DMS114 treated with DMSO at 0.1 percent for 48 hours (cell line): ENCODE measurements around the gene NAA16.
"Not testable (repeated sequence)": the region's sequence is repeated elsewhere in the genome, so short reads cannot be mapped to it uniquely, and the experiment has no call there.

ENCODE experiments used
- DNase-seq: peaks from one replicate; lab custom pipeline; 2025; ENCODE audit not compliant: unreplicated experiment; lab: John Stamatoyannopoulos, UW

NAA16 gene

GRCh38 chr13:41352935-41353840, 42.1 kb downstream of the NAA16 start:
- DNase-seq: peak; percentile 36

- DNase-seq: no peak
Measured at GRCh38 chr13:41354416-41354815, 43.3 kb downstream of the NAA16 start.

- DNase-seq: not testable (repeated sequence)
Measured at GRCh38 chr13:41356385-41356648, 45.2 kb downstream of the NAA16 start.

- DNase-seq: no peak
Measured at GRCh38 chr13:41356786-41357185, 45.7 kb downstream of the NAA16 start.

- no peak for DNase-seq
Measured at GRCh38 chr13:41361491-41361890, 50.4 kb downstream of the NAA16 start.

- DNase-seq: no peak
Measured at GRCh38 chr13:41364043-41364442, 53.0 kb downstream of the NAA16 start.

GRCh38 chr13:41365631-41366030, 54.6 kb downstream of the NAA16 start:
- no peak for DNase-seq

- no peak for DNase-seq
Measured at GRCh38 chr13:41370736-41371135, 59.7 kb downstream of the NAA16 start.

GRCh38 chr13:41377446-41377845, 66.4 kb downstream of the NAA16 start:
- no peak for DNase-seq

- DNase-seq: no peak
Measured at GRCh38 chr13:41382431-41382830, 71.4 kb downstream of the NAA16 start.

GRCh38 chr13:41383386-41383785, 72.3 kb downstream of the NAA16 start:
- no peak for DNase-seq

GRCh38 chr13:41384749-41385503, 73.9 kb downstream of the NAA16 start:
- DNase-seq: no peak

- no peak for DNase-seq
Measured at GRCh38 chr13:41386211-41386610, 75.1 kb downstream of the NAA16 start.

GRCh38 chr13:41387576-41387975, 76.5 kb downstream of the NAA16 start:
- no peak for DNase-seq

- DNase-seq: no peak
Measured at GRCh38 chr13:41388143-41388881, 77.2 kb downstream of the NAA16 start.

- no peak for DNase-seq
Measured at GRCh38 chr13:41389580-41389979, 78.5 kb downstream of the NAA16 start.

- DNase-seq: no peak
Measured at GRCh38 chr13:41394166-41394565, 83.1 kb downstream of the NAA16 start.

- no peak for DNase-seq
Measured at GRCh38 chr13:41398494-41399170, 87.6 kb downstream of the NAA16 start.

- no peak for DNase-seq
Measured at GRCh38 chr13:41401366-41401765, 90.3 kb downstream of the NAA16 start.

GRCh38 chr13:41402691-41403511, 91.8 kb downstream of the NAA16 start:
- DNase-seq: no peak
